Stimulated activated CD4-positive, alpha-beta T cell treated with anti-CD3 and anti-CD28 coated beads, Interleukin-1b, Interleukin-23, amount 100 ng/mL, for 24 hours (primary cell): ENCODE data around the gene KLC4.
A peak's percentile ranks its signal among the peaks of the same experiment; 100 is the strongest.
"Not testable (repeated sequence)": the region's sequence is repeated elsewhere in the genome, so short reads cannot be mapped to it uniquely, and the experiment has no call there.

Experiments
- DNase-seq, 4 experiments: peaks; one replicate each; pipeline ENCODE4 v3.0.0-alpha.2; 2020; ENCODE audit warnings: low read depth in 4 of 4, low spot score in 1 of 4

Gene KLC4

GRCh38 chr6:43060755-43061633 lies 1.6 kb downstream of the KLC4 start:
- DNase-seq = no peak

- DNase-seq = no peak
Measured at GRCh38 chr6:43061861-43062260, 2.4 kb downstream of the KLC4 start.

GRCh38 chr6:43062818-43063217 lies 3.4 kb downstream of the KLC4 start:
- no peak for DNase-seq

- no peak for DNase-seq
Measured at GRCh38 chr6:43070028-43070632, 10.7 kb downstream of the KLC4 start.

GRCh38 chr6:43074847-43075669 lies 15.6 kb downstream of the KLC4 start:
- DNase-seq = no peak

GRCh38 chr6:43075670-43076463 lies 16.4 kb downstream of the KLC4 start, which contains the start of gene PTK7:
PTK7 (plus strand) TSS chr6:43076314; CDS start chr6:43076489, 175 bp downstream.
- peak in 2 of 4 experiments; percentile 15 to 36 for DNase-seq

GRCh38 chr6:43076464-43077332 lies 17.3 kb downstream of the KLC4 start:
- DNase-seq = no peak

- DNase-seq = no peak
Measured at GRCh38 chr6:43077333-43077809, 17.9 kb downstream of the KLC4 start.

GRCh38 chr6:43077981-43078511 lies 18.6 kb downstream of the KLC4 start:
- no peak for DNase-seq

- no peak for DNase-seq
Measured at GRCh38 chr6:43078691-43079090, 19.3 kb downstream of the KLC4 start.

- DNase-seq = no peak
Measured at GRCh38 chr6:43081043-43081442, 21.6 kb downstream of the KLC4 start.

GRCh38 chr6:43081922-43082321 lies 22.5 kb downstream of the KLC4 start:
- DNase-seq = not testable (repeated sequence)

- DNase-seq = no peak
Measured at GRCh38 chr6:43082806-43083655, 23.6 kb downstream of the KLC4 start.

GRCh38 chr6:43086022-43086658 lies 26.7 kb downstream of the KLC4 start:
- peak in 1 of 4 experiments; percentile 22 for DNase-seq

GRCh38 chr6:43088654-43089056 lies 29.2 kb downstream of the KLC4 start:
- no peak for DNase-seq

GRCh38 chr6:43089467-43089866 lies 30.0 kb downstream of the KLC4 start:
- no peak for DNase-seq

GRCh38 chr6:43089874-43090558 lies 30.6 kb downstream of the KLC4 start:
- DNase-seq = no peak
